Ascending aorta (tissue), 2 donors: ENCODE measurements around the gene WDR11. TPM values are rescaled to one million over a fixed set of nuclear protein-coding genes. Genes with fewer than 3 reads are reported as not detected.
A peak's percentile ranks its signal among the peaks of the same experiment; 100 is the strongest.

Source experiments
- DNase-seq, 2 donors: peaks; one replicate each; pipeline ENCODE4 v3.0.0-alpha.2; 2019; ENCODE audit warnings: low spot score in 2 of 2
- H3K27ac ChIP-seq, 2 donors: fragments of 200-600 bp; sonication (generic); one replicate each; pipeline ENCODE4 v1.5.1; 2016 to 2017; ENCODE audit warnings: mild to moderate bottlenecking in 1 of 2
- H3K27me3 ChIP-seq: fragments of 200-600 bp; sonication (generic); one replicate; pipeline ENCODE4 v1.5.1; 2017
- H3K36me3 ChIP-seq, 2 donors: fragments of 200-600 bp; sonication (generic); one replicate each; pipeline ENCODE4 v1.5.1; 2016
- H3K4me1 ChIP-seq, 2 donors: fragments of 200-600 bp; sonication (generic); one replicate each; pipeline ENCODE4 v1.5.1; 2016 to 2017; ENCODE audit warnings: mild to moderate bottlenecking in 1 of 2
- H3K4me3 ChIP-seq, 2 donors: fragments of 200-600 bp; sonication (generic); one replicate each; pipeline ENCODE4 v1.5.1; 2016 to 2017; ENCODE audit warnings: mild to moderate bottlenecking in 1 of 2
- H3K9me3 ChIP-seq, 2 donors: fragments of 200-600 bp; sonication (generic); one replicate each; pipeline ENCODE4 v1.5.1; 2016
- CTCF ChIP-seq, 3 experiments: fragments of 200-600 bp in 2 of 3; fragments of 450-650 bp in 1 of 3; sonication (generic) in 2 of 3; IDR thresholded peaks; one replicate each; pipeline ENCODE4 v1.5.1; 2016 to 2019; ENCODE audit warnings: antibody characterized with exemption in 3 of 3, mild to moderate bottlenecking in 1 of 3, moderate library complexity in 1 of 3
- intact Hi-C: fragments of 100-400 bp; cut with DNase I; formaldehyde crosslinking; loops from one replicate; pipeline ENCODE4 v1.15.1; 2023
- total RNA-seq: library from RNA; depleted of rRNA; stranded (reverse); fragments of >200 nt; gene quantifications from one replicate; pipeline ENCODE4 v1.1.0, GENCODE V29; 2016

Gene WDR11
- total RNA-seq, 1 donor from 2014 or later: 10.2 TPM

DNA sequence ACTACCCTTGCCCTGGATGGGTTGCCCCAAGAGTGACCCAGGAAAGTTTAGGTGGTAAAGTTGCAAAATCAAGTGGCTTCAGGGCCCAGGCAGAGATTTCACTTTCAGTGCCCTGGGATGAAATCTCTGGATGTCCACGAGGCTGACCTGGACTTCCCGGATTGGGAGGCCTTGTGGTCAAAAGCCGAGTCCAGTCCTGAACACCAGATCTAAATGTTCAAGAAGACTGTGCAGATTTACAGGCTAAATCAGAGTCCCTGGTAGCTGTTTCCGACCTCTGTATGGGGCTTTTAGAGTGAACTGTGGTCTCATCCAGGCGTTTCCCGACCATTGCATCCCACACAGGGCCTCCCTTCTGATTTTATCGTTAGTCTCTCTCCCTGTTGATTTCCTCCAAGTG, 95.3 kb downstream of the WDR11 start:
- DNase-seq: no peak
- no peaks in the 10 kb centered on the region for H3K27me3 ChIP-seq
- H3K4me3 ChIP-seq: no peak overlapping the region
- H3K9me3 ChIP-seq: no peaks in the 10 kb centered on the region
- peaks cover 7 to 10% of the 10 kb centered on the region in 2 donors for H3K4me1 ChIP-seq
- intact Hi-C loops: no loop called here
- H3K36me3 ChIP-seq: no peaks in the 10 kb centered on the region
- no peak overlapping the region for H3K27ac ChIP-seq
- no peak for TF ChIP-seq CTCF (IDR thresholded peaks at IDR 0.05)

DNA sequence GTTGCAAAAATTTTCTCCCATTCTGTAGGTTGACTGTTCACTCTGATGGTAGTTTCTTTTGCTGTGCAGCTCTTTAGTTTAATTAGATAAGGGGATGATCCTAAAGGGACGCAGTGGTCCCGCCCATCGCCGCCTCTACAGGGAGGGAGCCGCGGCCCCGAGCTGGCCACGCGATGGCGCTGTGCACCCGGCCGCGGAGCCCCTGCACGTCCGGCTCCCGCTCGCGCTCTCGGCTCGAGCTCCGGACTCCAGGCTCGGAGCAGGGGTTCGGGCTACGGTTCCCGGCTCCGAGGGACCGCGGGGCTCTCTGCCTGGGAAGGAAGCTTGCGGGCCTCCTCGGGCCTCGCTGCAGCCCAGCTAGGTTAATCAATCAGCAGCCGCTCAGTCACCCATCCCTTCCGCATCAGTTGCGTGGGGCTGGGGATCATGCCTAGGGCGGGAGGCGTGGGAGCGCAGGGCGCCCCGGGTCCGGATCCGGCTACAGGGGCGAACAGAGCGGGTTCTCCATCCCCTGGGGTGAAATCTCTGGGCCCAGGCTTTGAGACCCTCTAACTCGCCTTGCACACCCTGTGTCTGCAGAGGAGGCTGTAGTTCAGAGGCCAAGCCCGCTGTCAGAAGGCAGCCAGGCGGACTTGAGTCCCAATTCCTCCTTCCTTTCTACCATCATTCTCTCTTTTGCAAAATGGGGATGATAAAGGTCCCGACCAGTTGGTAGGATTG, 97.9 kb downstream of the WDR11 start:
- Histone ChIP-seq H3K27ac (no peak overlapping the region), H3K4me3 (peak overlapping the region; percentile 45 to 67), H3K36me3 (no peaks in the 10 kb centered on the region), H3K9me3 (peaks cover 0 to 9% of the 10 kb centered on the region in 2 donors), H3K4me1 (peaks cover 7 to 10% of the 10 kb centered on the region in 2 donors), H3K27me3 (no peaks in the 10 kb centered on the region)
- intact Hi-C loops: loop anchor here (1.0 kb wide), 1 partner anchor 659 kb away; no protein-coding TSS in a partner anchor
- DNase-seq: peak in 1 of 2 donors; percentile 72
- TF ChIP-seq CTCF (IDR thresholded peaks at IDR 0.05): peak; percentile 70 to 95 (median 86)

- Histone ChIP-seq H3K36me3 (no peaks in the 10 kb centered on the region), H3K27ac (no peak overlapping the region), H3K9me3 (peaks cover 0 to 9% of the 10 kb centered on the region in 2 donors), H3K27me3 (no peaks in the 10 kb centered on the region), H3K4me1 (peaks cover 7 to 10% of the 10 kb centered on the region in 2 donors), H3K4me3 (peak overlapping the region; percentile 45 to 67)
- DNase-seq: no peak
- intact Hi-C loops: loop anchor here (1.0 kb wide), 1 partner anchor 659 kb away; no protein-coding TSS in a partner anchor
- no peak for TF ChIP-seq CTCF (IDR thresholded peaks at IDR 0.05)
Measured at GRCh38 chr10:120949609-120950031, 98.5 kb downstream of the WDR11 start.

DNA sequence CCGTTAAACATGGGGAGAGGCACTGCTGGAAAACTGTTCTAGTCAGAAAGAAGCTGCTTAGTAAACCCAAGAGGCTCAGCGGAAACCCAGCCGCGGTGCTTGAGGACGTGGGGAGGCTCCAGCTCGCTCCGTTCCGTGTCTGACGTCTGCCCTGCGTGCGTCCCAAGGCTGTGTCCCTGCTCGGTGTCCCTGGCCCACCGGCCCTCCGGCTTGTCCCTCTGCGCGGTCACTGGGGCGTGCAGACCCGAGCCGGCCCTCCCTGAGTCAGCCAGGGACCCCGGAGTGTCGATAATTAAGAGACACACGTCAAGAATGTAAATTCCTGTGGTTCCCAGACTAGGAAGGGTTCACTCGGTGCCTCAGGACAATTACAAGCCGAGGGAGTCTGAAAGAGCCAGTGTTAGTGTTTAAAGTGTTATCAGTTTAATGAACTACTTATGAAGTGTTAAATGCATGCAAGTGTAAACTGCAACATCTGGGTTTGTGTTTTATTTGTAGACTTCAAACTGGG, 98.9 kb downstream of the WDR11 start:
- Histone ChIP-seq H3K4me1 (peaks cover 7 to 10% of the 10 kb centered on the region in 2 donors), H3K27ac (no peak overlapping the region), H3K27me3 (no peaks in the 10 kb centered on the region), H3K36me3 (no peaks in the 10 kb centered on the region), H3K4me3 (peak overlapping the region; percentile 45 to 67), H3K9me3 (peaks cover 0 to 9% of the 10 kb centered on the region in 2 donors)
- intact Hi-C loops: no loop called here
- no peak for TF ChIP-seq CTCF (IDR thresholded peaks at IDR 0.05)
- DNase-seq: no peak

GRCh38 chr10:120951288-120951687, 100.1 kb downstream of the WDR11 start:
- H3K27ac ChIP-seq: no peak overlapping the region
- DNase-seq: no peak
- intact Hi-C loops: no loop called here
- peaks cover 0 to 9% of the 10 kb centered on the region in 2 donors for H3K9me3 ChIP-seq
- H3K27me3 ChIP-seq: no peaks in the 10 kb centered on the region
- H3K4me1 ChIP-seq: peaks cover 7 to 10% of the 10 kb centered on the region in 2 donors
- H3K36me3 ChIP-seq: no peaks in the 10 kb centered on the region
- no peak overlapping the region for H3K4me3 ChIP-seq
- no peak for TF ChIP-seq CTCF (IDR thresholded peaks at IDR 0.05)
